HepG2 (cell line): ENCODE data around the gene RUVBL1.

Experiments
- CBX5 ChIP-seq: sonication (generic); formaldehyde crosslinking; IDR thresholded peaks from 2 replicates; pipeline ENCODE4 v1.4.0; 2020; ENCODE audit warnings: missing genetic modification reagents, borderline replicate concordance
- JUN ChIP-seq: sonication (generic); formaldehyde crosslinking; IDR thresholded peaks from 2 replicates; pipeline ENCODE4 v1.4.0; 2020; ENCODE audit warnings: mild to moderate bottlenecking, missing genetic modification reagents
- PRPF4 ChIP-seq: fragments of 200-400 bp; formaldehyde crosslinking; IDR thresholded peaks from 2 replicates; pipeline ENCODE4 v1.6.1; 2016; ENCODE audit warnings: low read length, low read depth; ENCODE audit not compliant: poor library complexity, severe bottlenecking
- REST ChIP-seq, 2 experiments: IDR thresholded peaks; 2 replicates each; pipeline ENCODE4 v1.6.1; 2011 to 2012; ENCODE audit warnings: low read length in 2 of 2, borderline replicate concordance in 1 of 2, low read depth in 1 of 2, mild to moderate bottlenecking in 1 of 2, moderate library complexity in 1 of 2

- no peak for TF ChIP-seq CBX5 (CRISPR knock-in tag)
- TF ChIP-seq PRPF4: no peak
- TF ChIP-seq REST (IDR thresholded peaks at IDR 0.05; ENCODE audit: borderline replicate concordance in 1 of 2, low read depth in 1 of 2, low read length in 2 of 2): no peak
- no peak for TF ChIP-seq JUN (CRISPR knock-in tag)
These were observed 56.9 kb downstream of the RUVBL1 start for GRCh38 chr3:128066676-128067075.
